Body of pancreas (tissue), 4 donors: Measurements from ENCODE around the gene CEACAM19.

Experiments used
- CTCF ChIP-seq, 7 experiments: fragments of 450-650 bp in 4 of 7; fragments of 200-600 bp in 3 of 7; sonication (generic) in 3 of 7; IDR thresholded peaks; one replicate each; pipeline ENCODE4 v1.5.1; 2016 to 2019; ENCODE audit warnings: antibody characterized with exemption in 7 of 7
- POLR2A ChIP-seq, 3 donors: fragments of 450-650 bp; IDR thresholded peaks; one replicate each; pipeline ENCODE4 v1.6.1; 2016; ENCODE audit warnings: antibody characterized with exemption in 3 of 3, mild to moderate bottlenecking in 2 of 3

GRCh38 chr19:44641501-44642265 is 29.6 kb upstream of the CEACAM19 start:
- TF ChIP-seq CTCF (IDR thresholded peaks at IDR 0.05) (no peak), POLR2A (IDR thresholded peaks at IDR 0.05) (no peak)
